HCT116 (cell line): ENCODE results near the gene NACC1. TPM values are rescaled to one million over a fixed set of nuclear protein-coding genes. Genes with fewer than 3 reads are reported as not detected.

Experiments
- ATAC-seq: fragments of 200-7000 bp; cut with Tn5 transposase; 2 replicates; pipeline ENCODE4 v1.9.1; 2020; ENCODE audit warnings: mild to moderate bottlenecking, moderate library complexity
- Bru-seq: library from RNA; stranded (reverse); fragments of 400-500 nt; gene quantifications from one replicate; lab custom pipeline; 2021; lab: Mats Ljungman, UMichigan
- BruChase-seq, 2 experiments: library from RNA; stranded (reverse); fragments of 400-500 nt; gene quantifications; one replicate each; lab custom pipeline; 2021; lab: Mats Ljungman, UMichigan
- BruUV-seq: library from RNA; stranded (reverse); fragments of 400-500 nt; replicated peaks from 2 replicates; lab custom pipeline; 2021; lab: Mats Ljungman, UMichigan
- CTCF ChIA-PET: fragments of 300-600 bp; sonication (Branson Sonifier 250); formaldehyde crosslinking; loops from one replicate; lab custom pipeline; 2021; ENCODE audit warnings: antibody characterized with exemption; lab: Charles Lee
- POLR2A ChIA-PET: fragments of 300-600, 350-600 bp; sonication (Branson Sonifier 250); formaldehyde crosslinking; loops from one replicate; lab custom pipeline; 2021; ENCODE audit warnings: antibody characterized with exemption; lab: Charles Lee
- RAD21 ChIA-PET, 2 experiments: fragments of 300-600 bp; sonication (Branson Sonifier 250); formaldehyde crosslinking; loops; one replicate each; lab custom pipeline; 2023; ENCODE audit warnings: low total read pairs in 2 of 2; ENCODE audit not compliant: uncharacterized antibody in 2 of 2, unreplicated experiment in 2 of 2, low non-redundant PET in 1 of 2; lab: Charles Lee
- DNase-seq: peaks from one replicate; pipeline ENCODE4 v3.0.0-alpha.2; 2010; ENCODE audit warnings: low read depth, low spot score
- H2AFZ ChIP-seq: fragments of 200-600 bp; shearing (Covaris generic), sonication (generic); 2 replicates; pipeline ENCODE4 v1.6.1; 2017; ENCODE audit warnings: low read depth, mixed run types, mixed read lengths, antibody characterized with exemption, low read length; ENCODE audit not compliant: poor library complexity, severe bottlenecking
- H3K27ac ChIP-seq: 2 replicates; pipeline ENCODE4 v1.5.1; 2012; ENCODE audit warnings: low read depth, low read length
- H3K27me3 ChIP-seq: fragments of 200-600 bp; sonication (generic); 2 replicates; pipeline ENCODE4 v1.6.1; 2016; ENCODE audit warnings: mixed run types, low read length, mixed read lengths; ENCODE audit not compliant: insufficient read depth
- H3K36me3 ChIP-seq, 2 experiments: fragments of 200-500 bp in 1 of 2; fragments of 200-600 bp in 1 of 2; sonication (Bioruptor generic) in 1 of 2; sonication (generic) in 1 of 2; 2 replicates each; pipeline versions ENCODE4 v1.5.1 to v1.6.1; 2014 to 2016; ENCODE audit warnings: low read length in 2 of 2, inconsistent platforms in 1 of 2, mixed read lengths in 1 of 2, mixed run types in 1 of 2; ENCODE audit not compliant: insufficient read depth in 2 of 2, control insufficient read depth in 1 of 2
- H3K4me1 ChIP-seq, 2 experiments: fragments of 200-600 bp in 1 of 2; sonication (generic) in 1 of 2; 2 replicates each; pipeline versions ENCODE4 v1.5.1 to v1.6.1; 2012 to 2017; ENCODE audit warnings: low read length in 2 of 2, inconsistent platforms in 1 of 2, mild to moderate bottlenecking in 1 of 2, mixed read lengths in 1 of 2, mixed run types in 1 of 2, moderate library complexity in 1 of 2; ENCODE audit not compliant: insufficient read depth in 2 of 2, control insufficient read depth in 1 of 2
- H3K4me2 ChIP-seq: fragments of 200-600 bp; sonication (generic); 2 replicates; pipeline ENCODE4 v1.6.1; 2017; ENCODE audit warnings: mixed run types, low read length, mixed read lengths
- H3K4me3 ChIP-seq, 2 experiments: fragments of 200-600 bp in 1 of 2; sonication (generic) in 1 of 2; replicated peaks in 1 of 2; 2 replicates each; pipeline ENCODE4 v1.5.1; 2011 to 2016; ENCODE audit warnings: low read length in 2 of 2, control low read depth in 1 of 2, low read depth in 1 of 2, mild to moderate bottlenecking in 1 of 2, mixed read lengths in 1 of 2, mixed run types in 1 of 2
- H3K79me2 ChIP-seq: fragments of 200-600 bp; sonication (generic); 2 replicates; pipeline ENCODE4 v1.6.1; 2017; ENCODE audit warnings: mild to moderate bottlenecking, mixed run types, low read length, moderate library complexity, mixed read lengths; ENCODE audit not compliant: insufficient read depth
- H3K9ac ChIP-seq: fragments of 200-600 bp; sonication (generic); 2 replicates; pipeline ENCODE4 v1.6.1; 2016; ENCODE audit warnings: low read length, mixed read lengths
- H3K9me2 ChIP-seq: fragments of 200-600 bp; sonication (generic), shearing (Covaris generic); 2 replicates; pipeline ENCODE4 v1.6.1; 2017; ENCODE audit warnings: mixed run types, mild to moderate bottlenecking, moderate library complexity; ENCODE audit not compliant: insufficient read depth
- H3K9me3 ChIP-seq, 2 experiments: fragments of 200-500 bp in 1 of 2; fragments of 200-600 bp in 1 of 2; sonication (Bioruptor generic) in 1 of 2; sonication (generic) in 1 of 2; 2 replicates each; pipeline ENCODE4 v1.6.1; 2014 to 2017; ENCODE audit warnings: low read length in 2 of 2, mixed read lengths in 2 of 2, inconsistent platforms in 1 of 2, low read depth in 1 of 2, mild to moderate bottlenecking in 1 of 2, mixed run types in 1 of 2, moderate library complexity in 1 of 2; ENCODE audit not compliant: control insufficient read depth in 1 of 2, insufficient read depth in 1 of 2
- H4K20me1 ChIP-seq: fragments of 200-600 bp; sonication (generic), shearing (Covaris generic); 2 replicates; pipeline ENCODE4 v1.6.1; 2017; ENCODE audit warnings: mixed run types, mild to moderate bottlenecking, moderate library complexity; ENCODE audit not compliant: insufficient read depth
- ATF3 ChIP-seq: IDR thresholded peaks from 2 replicates; pipeline ENCODE4 v1.6.1; 2012
- CBX3 ChIP-seq: IDR thresholded peaks from 2 replicates; pipeline ENCODE4 v1.6.1; 2012; ENCODE audit warnings: low read depth
- CTCF ChIP-seq, 3 experiments: fragments of 200-600 bp in 1 of 3; sonication (generic) in 1 of 3; IDR thresholded peaks in 2 of 3; conservative IDR thresholded peaks in 1 of 3; 2 replicates each; pipeline ENCODE4 v1.5.1; 2012 to 2017; ENCODE audit warnings: low read depth in 2 of 3, low read length in 2 of 3, antibody characterized with exemption in 1 of 3, borderline replicate concordance in 1 of 3, control low read depth in 1 of 3, mild to moderate bottlenecking in 1 of 3, mixed read lengths in 1 of 3, mixed run types in 1 of 3, moderate library complexity in 1 of 3; ENCODE audit not compliant: insufficient read depth in 1 of 3
- ELF1 ChIP-seq: IDR thresholded peaks from 2 replicates; pipeline ENCODE4 v1.6.1; 2012; ENCODE audit warnings: low read depth, borderline replicate concordance
- EZH2 ChIP-seq: fragments of 200-600 bp; sonication (generic); IDR thresholded peaks from 2 replicates; pipeline ENCODE4 v1.6.1; 2017; ENCODE audit warnings: antibody characterized with exemption, mixed run types
- EZH2phosphoT487 ChIP-seq: fragments of 200-600 bp; IDR thresholded peaks from 2 replicates; pipeline ENCODE4 v1.6.1; 2018; ENCODE audit warnings: antibody characterized with exemption, borderline replicate concordance
- FOSL1 ChIP-seq: IDR thresholded peaks from 2 replicates; pipeline ENCODE4 v1.6.1; 2012; ENCODE audit warnings: low read depth
- JUND ChIP-seq: IDR thresholded peaks from 2 replicates; pipeline ENCODE4 v1.6.1; 2012
- MAX ChIP-seq: IDR thresholded peaks from 2 replicates; pipeline ENCODE4 v1.6.1; 2012
- POLR2A ChIP-seq: IDR thresholded peaks from 2 replicates; pipeline ENCODE4 v1.7.0; 2011; ENCODE audit warnings: borderline replicate concordance; ENCODE audit not compliant: insufficient read depth, insufficient read length; ENCODE audit errors: extremely low read depth
- POLR2AphosphoS5 ChIP-seq: IDR thresholded peaks from 2 replicates; pipeline ENCODE4 v1.6.1; 2011; ENCODE audit warnings: mild to moderate bottlenecking, low read depth, low read length, moderate library complexity
- RAD21 ChIP-seq: IDR thresholded peaks from 2 replicates; pipeline ENCODE4 v1.6.1; 2012; ENCODE audit warnings: low read depth, mild to moderate bottlenecking
- SIN3A ChIP-seq: IDR thresholded peaks from 2 replicates; pipeline ENCODE4 v1.6.1; 2012; ENCODE audit warnings: low read depth
- SP1 ChIP-seq: IDR thresholded peaks from 2 replicates; pipeline ENCODE4 v1.6.1; 2012; ENCODE audit warnings: low read depth
- SRF ChIP-seq: IDR thresholded peaks from 2 replicates; pipeline ENCODE4 v1.6.1; 2012; ENCODE audit warnings: low read depth
- YY1 ChIP-seq: IDR thresholded peaks from 2 replicates; pipeline ENCODE4 v1.6.1; 2011; ENCODE audit warnings: low read length, low read depth, moderate library complexity, mild to moderate bottlenecking; ENCODE audit not compliant: insufficient replicate concordance; ENCODE audit errors: extremely low read depth
- ZBTB33 ChIP-seq: IDR thresholded peaks from 2 replicates; pipeline ENCODE4 v1.6.1; 2011; ENCODE audit warnings: mild to moderate bottlenecking, low read length, moderate library complexity; ENCODE audit not compliant: insufficient replicate concordance; ENCODE audit errors: extremely low read depth
- ZFX ChIP-seq: fragments of 450-650 bp; IDR thresholded peaks from 2 replicates; pipeline ENCODE4 v1.6.1; 2017
- ZNF274 ChIP-seq: fragments of 200-500 bp; sonication (Bioruptor generic); IDR thresholded peaks from 2 replicates; pipeline ENCODE4 v1.6.1; 2014; ENCODE audit warnings: mild to moderate bottlenecking, low read depth, low read length, inconsistent platforms
- intact Hi-C: fragments of 100-400 bp; cut with micrococcal nuclease; formaldehyde crosslinking; loops from 2 replicates; pipeline ENCODE4 v1.10.0; 2022
- long read RNA-seq: library from polyadenylated mRNA; unstranded; transcript quantifications from one replicate; pipeline ENCODE4 v2.0.0, GENCODE V29; 2021; ENCODE audit not compliant: unreplicated experiment
- polyA plus RNA-seq: library from polyadenylated mRNA; unstranded; fragments of >200 nt; gene quantifications from 2 replicates; pipeline ENCODE4 v1.2.1, GENCODE V29; 2012; ENCODE audit warnings: missing spikeins
- total RNA-seq: library from RNA; stranded (reverse); gene quantifications from one replicate; pipeline ENCODE4 v1.2.1, GENCODE V29; 2021; ENCODE audit not compliant: unreplicated experiment

The NACC1 gene
- total RNA-seq (181 TPM), Bru-seq, nascent RNA (percentile 90 among the genes with signal in this experiment), BruChase-seq, experiment 1, labeled RNA remaining after a 6-hour chase (percentile 95 among the genes with signal in this experiment), BruChase-seq, experiment 2, labeled RNA remaining after a 2-hour chase (percentile 95 among the genes with signal in this experiment)
- 101 and 119 TPM in 2 replicates for polyA plus RNA-seq
- long read RNA-seq, full-length matches to known transcripts, result 3 of 39 reads
- long read RNA-seq, partial matches to known transcripts, result 2 of 39 reads
- long read RNA-seq, other reads (novel, unspliced or antisense), result 34 of 39 reads

DNA sequence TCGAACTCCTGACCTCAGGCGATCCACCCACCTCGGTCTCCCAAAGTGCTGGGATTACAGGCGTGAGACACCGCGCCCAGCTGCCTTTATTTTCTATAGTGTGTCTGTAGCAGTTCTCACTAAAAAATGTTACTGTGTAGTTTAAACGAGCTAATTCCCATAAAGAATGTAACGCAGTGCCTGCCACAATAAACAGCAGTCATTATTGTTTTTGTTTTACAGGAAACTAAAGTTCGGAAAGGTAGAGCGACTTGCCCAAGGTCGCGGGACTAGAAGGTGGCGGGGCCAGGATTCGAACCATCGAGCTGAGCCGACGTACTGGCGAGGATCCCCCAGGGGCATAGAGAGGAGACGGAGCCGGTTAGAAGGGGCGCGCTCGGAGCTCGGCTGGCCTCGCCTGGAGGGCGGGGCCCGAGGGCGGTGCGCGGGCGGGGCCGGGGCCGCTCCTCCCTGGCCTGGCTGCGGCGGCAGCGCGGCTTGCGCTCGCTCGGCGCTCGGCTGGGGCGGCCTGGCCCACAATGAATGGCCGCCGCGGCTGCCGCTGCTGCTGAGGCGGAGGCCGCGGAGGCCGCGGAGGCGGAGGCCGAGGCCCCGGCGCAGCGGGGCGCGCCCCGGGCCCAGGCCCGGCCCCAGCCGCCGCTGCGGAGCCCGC is at the start of gene NACC1:
NACC1 (plus strand) TSS at position 493 of the 652 bp plus-strand sequence. CDS start 16,944 bp downstream, outside the sequence.
- no peaks in the 10 kb centered on the region for H3K27me3 ChIP-seq
- DNase-seq (peak; percentile 89), ATAC-seq (peak; percentile 87)
- peaks cover 85% of the 10 kb centered on the region for H3K79me2 ChIP-seq
- peak within 1 kb of the TSS; percentile 99 for H3K9ac ChIP-seq
- TF ChIP-seq ZBTB33, result peak; percentile 57
- TF ChIP-seq EZH2, result no peak
- no peak for TF ChIP-seq JUND
- TF ChIP-seq FOSL1, result no peak
- TF ChIP-seq EZH2phosphoT487, result no peak
- no peak for TF ChIP-seq CTCF (IDR thresholded peaks at IDR 0.05 in 2 of 3, conservative IDR thresholded peaks at IDR 0.05 in 1 of 3; ENCODE audit: borderline replicate concordance in 1 of 3, insufficient read depth in 1 of 3, low read depth in 2 of 3, low read length in 2 of 3)
- TF ChIP-seq POLR2A, result no peak
- TF ChIP-seq SIN3A, result no peak
- TF ChIP-seq POLR2AphosphoS5, result peak; percentile 53
- TF ChIP-seq RAD21, result no peak
- TF ChIP-seq CBX3, result no peak
- TF ChIP-seq YY1, result peak; percentile 90
- TF ChIP-seq ELF1, result no peak
- no peak for TF ChIP-seq ZNF274
- no peak for TF ChIP-seq ATF3
- peak; percentile 35; the same call in 1 of the 2 replicates for TF ChIP-seq MAX
- no peak; the same call in 1 of the 2 replicates for TF ChIP-seq ZFX
- peak; percentile 62; the same call in 1 of the 2 replicates for TF ChIP-seq SRF
- peak; percentile 75 for TF ChIP-seq SP1
- TF ChIP-seq, all 23 proteins: peak for 6
- POLR2A ChIA-PET, result interaction anchor here (0.8 to 1.8 kb wide), 4 partner anchors 35 to 152 kb away, joined by 3 to 16 read pairs (median 5); no protein-coding TSS in a partner anchor
- no TSS peak for BruUV-seq
- Histone ChIP-seq H2AFZ (no peak within 1 kb of the TSS), H3K4me2 (peak within 1 kb of the TSS; percentile 91), H3K9me3 (no peaks in the 10 kb centered on the region), H3K36me3 (peaks cover 10 to 36% of the 10 kb centered on the region in 2 experiments; a peak in 3 of 4 replicates), H3K4me3 (peak within 1 kb of the TSS; percentile 97 to 98), H3K4me1 (peaks cover 21 to 43% of the 10 kb centered on the region in 2 experiments; a peak in 3 of 4 replicates), H4K20me1 (peaks cover 21% of the 10 kb centered on the region; the same call in 1 of the 2 replicates), H3K27ac (peak within 1 kb of the TSS; percentile 100), H3K9me2 (no peaks in the 10 kb centered on the region)
- CTCF ChIA-PET, result interaction anchor here (1.0 to 2.2 kb wide), 7 partner anchors 17 to 153 kb away, joined by 3 to 9 read pairs (median 4); no protein-coding TSS in a partner anchor
- RAD21 ChIA-PET, result interaction anchor here in 1 of 2 experiments (0.7 to 0.8 kb wide), 2 partner anchors 28 to 150 kb away, joined by 3 to 6 read pairs; no protein-coding TSS in a partner anchor
- intact Hi-C loops, result loop anchor here (2.0 to 5.0 kb wide), 2 partner anchors 33 to 144 kb away; partner anchors contain the start of genes IER2 and STX10
